Left renal pelvis (tissue), 4 donors: ENCODE data around the gene PRLR. TPM values are rescaled to one million over a fixed set of nuclear protein-coding genes. Genes with fewer than 3 reads are reported as not detected.
"Not testable (repeated sequence)": the region's sequence is repeated elsewhere in the genome, so short reads cannot be mapped to it uniquely, and the experiment has no call there.

Experiments used
- DNase-seq, 4 donors: peaks; one replicate each; pipeline ENCODE4 v3.0.0-alpha.2; 2013; ENCODE audit warnings: low read depth in 4 of 4, low spot score in 3 of 4
- polyA plus RNA-seq, 4 donors: library from polyadenylated mRNA; unstranded; fragments of 120-200 nt; gene quantifications; one replicate each; pipeline ENCODE4 v1.2.1, GENCODE V29; 2013; ENCODE audit not compliant: insufficient read length in 4 of 4

Gene PRLR
- polyA plus RNA-seq, 4 donors, result 1.5 to 37.3 (median 32.0) TPM

GRCh38 chr5:35198686-35199085 is 31.6 kb downstream of the PRLR start:
- DNase-seq, result peak; percentile 56 to 77 (median 69)

DNA sequence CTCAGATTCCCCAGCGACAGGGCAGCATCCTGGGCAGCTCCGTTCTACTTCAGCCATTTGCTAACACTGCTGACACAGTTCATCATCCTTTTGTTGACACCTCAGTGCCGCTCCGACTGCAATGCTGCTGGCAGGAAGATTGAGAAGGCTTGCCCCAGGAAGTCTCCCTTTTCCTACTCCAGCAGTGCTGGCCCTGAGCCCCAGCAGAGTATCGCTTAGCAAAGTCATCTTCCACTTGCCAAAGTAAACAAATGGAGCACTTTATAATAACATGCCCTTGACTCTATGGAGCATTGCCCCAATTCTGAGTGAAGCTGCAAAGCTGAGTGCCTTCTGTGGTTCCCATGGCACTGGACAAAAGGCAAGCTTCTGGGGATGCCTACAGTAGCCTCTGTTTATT is 32.2 kb downstream of the PRLR start:
- peak in 1 of 4 donors; percentile 32 for DNase-seq

- DNase-seq, result no peak
Measured at GRCh38 chr5:35197351-35197750, 32.9 kb downstream of the PRLR start.

GRCh38 chr5:35195472-35195852 is 34.8 kb downstream of the PRLR start:
- DNase-seq, result no peak

DNA sequence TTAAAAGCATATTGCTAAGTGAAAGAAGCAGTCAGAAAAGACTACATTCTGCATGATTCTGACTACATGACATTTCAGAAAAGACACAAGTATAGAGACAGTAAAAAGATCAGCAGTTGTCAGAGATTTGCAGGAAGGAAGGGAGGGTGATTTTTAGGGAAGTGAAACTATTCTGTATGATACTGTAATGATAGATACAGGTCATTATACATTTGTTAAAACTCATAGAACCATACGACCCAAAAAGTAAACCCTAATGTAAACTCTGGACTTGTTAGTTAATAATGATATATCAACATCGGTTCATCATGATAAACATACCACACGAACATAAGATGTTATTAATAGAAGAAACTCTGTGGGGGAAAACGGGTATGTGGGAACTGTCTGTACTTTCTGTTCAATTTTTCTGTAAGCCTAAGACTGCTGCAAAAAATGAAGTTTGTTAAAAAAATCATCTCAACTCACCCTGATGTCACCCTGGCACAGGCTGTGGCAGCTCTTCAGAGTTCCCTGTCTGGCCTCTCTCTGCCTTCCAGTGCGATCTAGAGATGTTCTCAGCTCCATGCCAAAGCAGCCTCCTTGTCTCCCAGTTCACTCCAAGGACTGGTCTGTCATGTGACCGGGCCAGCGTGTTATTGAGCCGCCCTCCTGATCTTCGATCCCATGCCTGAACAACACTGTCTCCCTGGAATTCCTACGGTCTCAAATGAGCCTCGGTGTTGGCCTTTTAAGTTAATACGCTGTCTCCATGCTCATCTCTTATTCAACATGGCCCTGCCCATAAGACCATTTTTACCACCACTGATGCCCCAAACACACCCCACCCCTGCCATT is 35.4 kb downstream of the PRLR start:
- no peak for DNase-seq

DNA sequence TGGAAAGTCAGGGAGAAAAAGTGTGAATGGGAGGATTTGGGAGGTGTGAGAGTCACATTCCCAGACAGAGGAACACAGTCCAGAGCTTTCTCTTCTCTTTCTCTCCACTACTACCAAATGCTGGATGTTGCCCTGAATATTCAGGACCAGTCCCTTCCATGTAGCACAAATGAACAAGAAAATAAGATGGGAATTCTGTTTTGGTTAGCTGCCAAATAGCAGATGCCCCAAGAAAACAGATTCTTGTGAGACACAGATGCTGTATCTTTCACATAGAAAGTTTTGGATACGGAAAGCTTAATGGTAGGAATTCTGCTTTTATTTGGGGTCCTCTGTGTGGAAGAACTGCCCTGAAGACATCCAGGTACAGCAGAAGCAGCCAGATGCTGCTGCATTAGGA is 37.8 kb downstream of the PRLR start:
- no peak for DNase-seq

DNA sequence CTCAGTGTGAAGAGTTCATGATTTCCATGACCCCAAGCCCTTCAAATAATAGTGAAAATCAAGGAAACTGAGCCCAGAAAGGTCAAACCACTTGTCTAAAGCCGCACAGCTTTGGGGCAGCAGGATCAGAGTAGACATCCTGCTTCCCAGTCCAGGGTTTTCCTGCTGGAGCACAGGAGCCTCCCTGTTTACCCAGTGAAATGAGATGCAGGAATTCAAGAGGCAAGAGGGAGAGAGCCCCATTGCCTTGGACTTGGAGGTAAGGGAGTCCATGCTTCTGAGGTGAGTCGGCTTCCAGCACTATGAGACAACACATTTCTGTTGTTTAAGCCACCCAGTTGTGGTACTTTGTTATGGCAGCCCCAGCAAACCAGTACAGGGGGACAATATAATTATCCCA is 40.5 kb downstream of the PRLR start:
- not testable (repeated sequence) for DNase-seq

DNA sequence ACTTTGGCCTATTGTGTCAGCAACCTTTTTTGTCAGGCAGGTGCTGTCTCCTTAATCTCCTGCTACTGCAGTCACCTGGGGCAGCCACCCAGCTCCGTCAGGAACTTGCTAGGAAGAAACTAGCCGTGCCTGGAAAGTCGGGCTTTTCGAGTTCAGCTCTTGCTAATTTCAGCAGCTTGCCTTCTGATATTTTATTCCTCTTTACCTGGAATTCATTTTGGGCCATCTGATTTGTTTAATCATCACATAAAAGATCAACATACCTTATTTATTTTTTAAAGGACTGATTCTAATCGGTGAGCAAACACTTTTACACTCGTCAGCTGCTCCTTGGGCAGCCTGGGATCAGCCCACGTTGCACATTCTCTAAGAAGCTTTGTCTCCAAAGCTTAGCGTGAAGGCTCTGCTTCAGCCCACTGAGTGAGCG is 42.2 kb downstream of the PRLR start:
- DNase-seq, result no peak

- DNase-seq, result not testable (repeated sequence)
Measured at GRCh38 chr5:35187621-35188020, 42.7 kb downstream of the PRLR start.

DNA sequence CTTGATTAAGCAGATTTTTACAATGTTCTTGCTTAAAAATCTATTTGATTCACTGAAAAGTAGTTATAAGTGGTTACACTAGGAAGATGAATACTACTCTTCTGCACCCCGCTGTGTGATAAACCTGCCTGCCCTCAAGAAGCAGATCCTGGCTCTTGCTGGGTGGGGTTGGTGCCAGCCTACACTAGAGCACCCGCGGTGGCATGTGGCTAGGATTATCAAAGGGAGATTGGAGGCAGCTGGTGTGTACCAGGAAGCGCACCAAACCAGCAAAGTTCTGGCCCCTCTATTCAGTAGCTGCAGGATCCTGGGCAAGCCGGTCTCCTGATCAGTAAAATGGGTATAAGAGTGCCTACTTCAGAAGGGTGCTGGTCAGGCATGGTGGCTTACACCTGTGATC is 43.5 kb downstream of the PRLR start:
- DNase-seq, result no peak

- no peak for DNase-seq
Measured at GRCh38 chr5:35185518-35185917, 44.8 kb downstream of the PRLR start.

DNA sequence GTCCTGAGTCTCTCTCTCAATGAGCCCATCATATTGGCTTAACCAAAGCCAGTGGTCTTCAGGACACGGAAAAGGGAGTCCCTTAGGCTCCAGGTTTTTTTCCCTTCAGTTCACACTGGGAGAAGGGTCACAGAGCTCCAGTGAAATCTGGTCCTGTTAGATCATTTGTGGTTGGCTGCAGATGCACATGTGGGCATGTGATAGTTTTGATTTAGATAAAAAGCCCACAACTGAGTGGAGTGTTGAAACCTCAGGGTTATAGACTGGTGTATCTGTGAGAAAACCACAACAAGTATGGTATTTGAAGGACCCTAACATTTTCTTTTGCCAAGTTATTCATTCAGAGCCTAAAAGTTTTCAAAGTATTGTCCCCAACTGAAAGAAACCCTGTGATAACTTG is 46.7 kb downstream of the PRLR start:
- no peak for DNase-seq

DNA sequence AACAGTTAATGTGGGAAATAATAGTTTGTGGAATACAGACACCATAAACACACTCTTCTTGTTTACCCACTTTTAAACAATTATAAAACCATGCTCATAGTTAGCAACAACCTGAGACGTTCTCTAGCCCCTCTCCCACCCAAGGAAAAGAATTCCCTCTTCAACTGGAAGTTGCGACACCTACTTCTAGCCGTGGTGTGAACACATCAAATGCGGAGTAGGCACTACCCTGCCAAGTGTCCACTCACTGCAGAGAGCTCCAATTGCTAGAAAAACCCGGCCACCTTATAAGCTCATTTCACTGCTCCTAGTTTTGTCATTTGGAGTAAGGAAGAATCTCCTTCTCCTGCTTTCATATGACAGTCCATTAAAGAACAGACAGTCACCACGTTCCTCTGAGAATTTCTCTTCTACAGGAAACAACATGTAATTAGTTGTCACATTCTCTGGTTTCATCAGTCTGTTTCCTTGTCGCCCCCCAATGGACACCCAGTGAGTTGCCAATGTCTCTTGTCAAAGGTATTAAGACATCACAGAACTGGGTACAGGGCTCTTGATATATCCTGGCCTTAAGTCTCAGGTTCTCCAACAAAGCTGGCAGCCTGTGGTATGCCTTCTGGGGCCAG is 47.3 kb downstream of the PRLR start:
- DNase-seq, result no peak

DNA sequence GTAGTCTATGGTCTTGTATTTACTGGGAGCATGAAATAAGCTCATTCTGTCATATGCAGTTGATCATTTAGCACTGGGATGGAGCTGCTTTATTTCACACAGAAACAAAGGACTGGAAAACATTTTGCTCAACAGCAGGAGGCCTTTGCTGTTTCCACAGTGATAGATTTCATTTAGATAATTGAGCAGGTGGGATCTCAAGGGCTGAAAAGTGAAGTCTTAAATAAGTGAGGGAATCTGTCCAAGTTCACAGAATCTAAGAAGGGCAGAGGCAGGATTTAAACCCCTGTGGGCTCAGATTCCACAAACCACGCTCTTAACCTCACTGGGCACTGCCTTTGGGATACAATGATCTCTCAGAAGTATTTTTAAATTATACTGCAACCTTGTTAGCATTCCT is 47.8 kb downstream of the PRLR start:
- no peak for DNase-seq

- DNase-seq, result no peak
Measured at GRCh38 chr5:35180046-35180445, 50.2 kb downstream of the PRLR start.

GRCh38 chr5:35177783-35178182 is 52.5 kb downstream of the PRLR start:
- DNase-seq, result no peak

DNA sequence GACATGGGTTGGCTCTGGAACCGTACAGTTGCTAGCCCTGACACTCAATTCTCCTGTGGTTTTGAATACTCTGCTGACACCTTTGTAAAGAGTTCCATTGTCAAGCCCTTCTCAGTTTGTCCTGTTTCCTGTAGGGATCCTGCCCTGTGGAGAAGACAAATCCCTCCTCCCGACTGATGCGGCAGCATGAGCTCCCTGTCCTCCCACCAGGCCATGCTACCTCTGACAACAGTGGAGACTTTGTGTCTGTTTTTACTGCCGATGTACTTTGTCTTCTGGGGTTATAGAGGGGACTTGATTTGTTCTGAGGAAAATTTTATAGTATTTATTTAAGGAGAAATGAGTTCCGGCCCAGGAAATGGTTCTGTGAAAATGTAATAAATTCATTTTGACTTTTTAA is 57.8 kb downstream of the PRLR start:
- DNase-seq, result no peak

GRCh38 chr5:35171991-35172390 is 58.3 kb downstream of the PRLR start:
- no peak for DNase-seq

- DNase-seq, result no peak
Measured at GRCh38 chr5:35171078-35171477, 59.2 kb downstream of the PRLR start.

DNA sequence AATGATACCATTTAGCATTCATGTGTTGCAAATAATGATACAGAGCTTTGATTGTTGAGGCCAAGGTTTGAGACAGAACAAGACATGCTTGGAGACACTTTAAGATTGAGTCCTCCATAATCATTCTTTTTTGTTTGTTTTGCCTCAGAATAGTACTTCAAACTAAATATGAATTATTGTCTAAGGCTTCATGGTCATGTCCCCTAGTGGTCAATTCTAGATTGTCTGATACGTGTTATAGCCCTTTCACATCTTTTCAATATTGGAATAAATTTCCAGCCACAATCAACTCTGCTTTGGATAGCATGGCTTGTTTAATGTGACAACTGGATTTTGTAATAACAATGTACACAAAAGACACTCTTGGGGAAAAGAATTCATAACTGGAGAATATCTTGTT is 64.2 kb downstream of the PRLR start:
- no peak for DNase-seq

GRCh38 chr5:35164860-35165542 is 65.3 kb downstream of the PRLR start:
- DNase-seq, result no peak

DNA sequence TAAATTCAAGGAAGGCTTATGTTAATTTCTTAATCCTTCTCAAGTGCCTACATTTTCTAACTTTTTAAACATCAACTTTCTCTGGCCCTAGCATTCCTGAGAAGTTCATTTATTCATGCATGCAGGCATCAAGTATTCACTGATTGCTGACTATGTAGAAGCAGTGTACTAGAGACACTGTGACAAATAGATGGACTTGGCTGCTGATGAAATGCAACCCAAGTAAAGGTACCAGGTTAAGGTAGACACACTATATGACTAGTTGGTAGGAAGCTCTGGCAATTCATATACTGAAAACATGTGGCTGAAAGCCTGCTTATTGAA is 66.6 kb downstream of the PRLR start:
- no peak for DNase-seq
